ENCODE results near the gene CCDC169.

- TF ChIP-seq CTCF (IDR thresholded peaks at IDR 0.05): no peak
- no peak for TF ChIP-seq POLR2AphosphoS5 (IDR thresholded peaks at IDR 0.05)
These were observed 38.1 kb downstream of the CCDC169 start for GRCh38 chr13:36259361-36260137.
